Measurements from ENCODE around the gene BRINP2. TPM values are rescaled to one million over a fixed set of nuclear protein-coding genes. Genes with fewer than 3 reads are reported as not detected.

BRINP2 gene
- total and polyA plus RNA-seq, 2 of the 13 experiments (the other 11 are each of a cell fraction or from before 2014, with no cell fraction given): 0.08 to 0.20 TPM

DNA sequence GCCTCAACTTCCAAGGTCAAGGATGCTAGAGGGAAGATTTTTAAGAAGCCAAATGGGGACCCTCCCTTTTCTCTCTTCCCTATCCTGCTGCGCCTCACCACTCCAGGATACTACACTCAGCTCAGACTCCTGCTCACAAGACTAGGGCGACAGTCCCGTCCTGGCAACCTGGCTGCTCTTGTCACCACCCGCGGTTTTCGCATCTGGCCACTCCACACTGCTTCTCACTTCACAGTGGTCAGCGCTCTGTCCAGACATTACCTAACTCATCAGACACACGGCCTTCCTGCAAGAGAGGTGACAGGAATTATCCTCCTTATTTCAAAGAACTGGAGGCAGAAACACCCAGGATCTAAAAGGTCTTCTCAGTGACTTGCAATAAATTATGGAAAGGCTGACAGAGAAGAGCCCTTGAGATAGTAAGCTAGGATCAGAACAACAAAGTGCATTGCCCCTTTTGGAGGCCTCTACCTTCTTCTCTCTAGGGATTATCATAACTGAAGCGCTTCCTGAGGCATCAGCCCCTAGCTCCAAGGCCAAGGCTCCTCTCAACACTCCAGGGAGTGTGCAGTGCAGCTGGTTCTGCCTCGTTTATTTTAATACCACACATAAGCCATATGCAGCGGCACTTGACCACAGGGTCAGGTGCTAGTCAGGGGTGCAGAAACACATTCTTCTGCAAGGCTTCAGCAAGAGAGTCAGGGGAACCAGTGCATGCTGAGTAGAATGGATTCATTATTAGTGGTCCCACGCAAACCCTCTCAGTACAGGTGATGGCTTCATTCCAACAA lies 48.1 kb upstream of the BRINP2 start (continued):
- TF ChIP-seq ZNF225 (CRISPR knock-in tag; IDR thresholded peaks at IDR 0.05): no peak
- TF ChIP-seq ELF1 (CRISPR knock-in tag; IDR thresholded peaks at IDR 0.05): no peak
- no peak for TF ChIP-seq PRPF4 (IDR thresholded peaks at IDR 0.05; ENCODE audit: low read depth, low read length, poor library complexity, severe bottlenecking)
- TF ChIP-seq DNMT3B (CRISPR knock-in tag; conservative IDR thresholded peaks at IDR 0.05): no peak
- TF ChIP-seq AGO1 (IDR thresholded peaks at IDR 0.05; ENCODE audit: low read depth, low read length, poor library complexity, severe bottlenecking): no peak

GRCh38 chr1:177124577-177125278 lies 46.0 kb upstream of the BRINP2 start:
- WGBS (ENCODE audit: low lambda C conversion rate): 4% methylated on average over 4 of the region's 4 CpGs
- FAIRE-seq: no peak

More at GRCh38 chr1:177124577-177125278, 46.0 kb upstream of the BRINP2 start:
- BruUV-seq (replicated peaks): no TSS peak
- H3K9me3 ChIP-seq (ENCODE audit: low read length): no peaks in the 10 kb centered on the region
- H3K79me2 ChIP-seq (ENCODE audit: insufficient read depth, low read length): no peaks in the 10 kb centered on the region
- no peak overlapping the region for H3K27ac ChIP-seq (ENCODE audit: extremely low read length, insufficient read depth, low read length)
- H3K36me3 ChIP-seq (replicated peaks in 1 of 2; ENCODE audit: control insufficient read depth in 1 of 2, insufficient read depth in 2 of 2, low read length in 2 of 2): no peaks in the 10 kb centered on the region
- in situ Hi-C loops (cut with HindIII; ENCODE audit: extremely low pct_ligation_motif_present, low pct_unique_long_range_greater_than_20kb): no loop called here
- no peak overlapping the region for H3K4me3 ChIP-seq (replicated peaks in 1 of 3; ENCODE audit: insufficient read depth in 1 of 3, low read depth in 2 of 3, low read length in 3 of 3)
- H3K27me3 ChIP-seq (ENCODE audit: control insufficient read depth in 1 of 2, insufficient read depth in 2 of 2, low read length in 2 of 2): no peaks in the 10 kb centered on the region; a peak in 1 of 5 replicates
- no peak overlapping the region for H3K4me2 ChIP-seq (ENCODE audit: low read depth, low read length)
- CTCF ChIA-PET (ENCODE audit: low intra/inter-chr PET ratio, low total read pairs): no interaction called here
- DNase-seq (ENCODE audit: low spot score): no peak
- ATAC-seq: no peak
- no peaks in the 10 kb centered on the region for H3K4me1 ChIP-seq (ENCODE audit: insufficient read depth, low read length)
- H4K20me1 ChIP-seq (ENCODE audit: insufficient read depth, low read length): no peaks in the 10 kb centered on the region
- POLR2A ChIA-PET: no interaction called here
- intact Hi-C loops (cut with micrococcal nuclease; ENCODE audit: unreplicated experiment): no loop called here
- no peak overlapping the region for H2AFZ ChIP-seq (ENCODE audit: low read length)
- TF ChIP-seq MED13 (CRISPR knock-in tag; IDR thresholded peaks at IDR 0.05) (no peak), ZBED4 (CRISPR knock-in tag; IDR thresholded peaks at IDR 0.05; ENCODE audit: borderline replicate concordance) (no peak)
- H3K9ac ChIP-seq (ENCODE audit: insufficient read depth, low read depth, low read length): no peak overlapping the region
